NCI-H1105 treated with DMSO at 0.1 percent for 48 hours (cell line): ENCODE measurements around the gene ART4.
A peak's percentile ranks its signal among the peaks of the same experiment; 100 is the strongest.

Experiments
- DNase-seq: peaks from one replicate; lab custom pipeline; 2025; lab: John Stamatoyannopoulos, UW

ART4 gene

DNA sequence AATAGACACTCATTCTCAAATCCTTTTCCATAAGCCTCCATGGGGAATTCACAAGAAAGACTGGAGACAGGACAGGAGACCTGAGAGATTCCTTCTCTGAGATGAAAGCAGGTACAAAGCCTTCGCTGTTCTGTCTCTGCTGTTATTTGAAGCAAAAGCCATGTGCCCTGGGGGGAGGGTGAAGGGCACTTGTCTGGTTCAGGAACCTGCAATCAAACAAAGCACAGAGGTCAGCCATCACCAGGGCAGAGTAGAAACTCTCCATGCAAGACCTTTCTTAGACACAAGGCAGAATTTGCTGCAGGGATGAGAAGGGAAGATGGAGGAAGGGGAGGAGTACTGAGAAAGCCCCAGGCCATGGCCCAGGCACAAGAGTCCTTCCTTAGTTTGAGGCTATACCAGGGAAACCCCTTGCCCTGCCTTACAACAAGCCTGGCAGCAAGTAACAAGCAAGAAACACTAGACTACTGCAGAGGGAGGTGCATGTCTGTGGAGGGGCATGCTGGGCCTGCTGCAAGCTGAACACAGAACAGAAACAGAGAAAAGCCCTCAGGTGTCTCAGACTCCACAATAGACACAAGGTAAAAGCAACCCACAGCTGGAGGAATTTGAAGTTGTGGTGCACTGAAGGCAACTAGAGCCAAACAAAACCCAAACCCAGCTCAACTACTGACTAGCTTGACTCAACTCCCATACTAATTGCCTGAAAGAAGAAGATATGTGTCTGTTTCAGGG, 7.8 kb upstream of the ART4 start:
- DNase-seq: no peak

DNA sequence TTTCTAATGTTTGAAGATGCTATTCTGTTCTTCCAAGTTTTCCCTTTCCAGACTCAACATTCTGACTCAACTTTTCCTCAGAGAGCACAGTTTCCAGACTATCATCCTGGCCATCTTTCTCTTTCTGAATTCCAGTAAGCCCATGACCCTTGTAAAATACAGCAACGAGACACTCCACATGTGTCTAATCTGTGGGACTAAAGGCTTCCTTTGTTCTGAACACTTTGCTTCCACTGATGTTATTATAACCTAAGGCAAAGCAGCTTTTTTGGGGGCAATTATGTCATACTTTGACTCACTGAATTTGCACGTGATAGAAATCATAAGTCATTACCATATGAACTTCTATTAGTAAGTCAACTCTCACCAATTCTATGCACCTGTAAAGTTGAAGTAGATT, 6.3 kb upstream of the ART4 start:
- DNase-seq: no peak

DNA sequence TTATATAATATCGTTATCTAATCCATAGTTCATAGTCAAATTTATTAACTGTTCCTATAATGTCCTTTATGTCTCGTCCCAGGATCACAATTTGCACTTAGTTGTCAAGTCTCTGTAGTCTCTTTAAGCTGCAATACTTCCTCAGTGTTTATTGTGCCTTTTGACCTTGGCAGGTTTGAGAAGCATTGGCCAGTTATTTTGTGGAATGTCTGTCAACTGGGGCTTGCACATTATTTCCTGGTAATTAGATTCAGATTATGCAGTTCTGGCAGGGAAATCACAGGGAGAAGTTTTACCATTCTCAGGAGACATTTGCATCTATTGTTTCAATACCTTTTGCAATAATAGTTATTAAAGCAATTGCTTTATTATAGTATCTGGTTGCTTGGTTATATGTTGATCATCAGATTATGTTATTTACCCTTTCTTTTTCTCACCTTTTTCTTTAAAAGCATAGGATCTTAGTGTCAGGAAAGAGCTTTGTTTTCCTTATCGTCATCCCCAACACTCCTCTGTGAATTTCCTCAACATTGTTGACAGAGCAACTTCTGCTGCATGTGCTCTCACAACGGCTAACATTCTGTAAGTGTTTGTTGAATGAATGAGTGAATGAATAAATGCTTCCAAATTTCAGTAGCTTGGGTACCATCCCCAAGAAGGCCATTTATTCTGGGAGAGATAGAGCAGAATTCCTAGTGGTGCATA, 3.7 kb upstream of the ART4 start:
- DNase-seq: no peak

DNA sequence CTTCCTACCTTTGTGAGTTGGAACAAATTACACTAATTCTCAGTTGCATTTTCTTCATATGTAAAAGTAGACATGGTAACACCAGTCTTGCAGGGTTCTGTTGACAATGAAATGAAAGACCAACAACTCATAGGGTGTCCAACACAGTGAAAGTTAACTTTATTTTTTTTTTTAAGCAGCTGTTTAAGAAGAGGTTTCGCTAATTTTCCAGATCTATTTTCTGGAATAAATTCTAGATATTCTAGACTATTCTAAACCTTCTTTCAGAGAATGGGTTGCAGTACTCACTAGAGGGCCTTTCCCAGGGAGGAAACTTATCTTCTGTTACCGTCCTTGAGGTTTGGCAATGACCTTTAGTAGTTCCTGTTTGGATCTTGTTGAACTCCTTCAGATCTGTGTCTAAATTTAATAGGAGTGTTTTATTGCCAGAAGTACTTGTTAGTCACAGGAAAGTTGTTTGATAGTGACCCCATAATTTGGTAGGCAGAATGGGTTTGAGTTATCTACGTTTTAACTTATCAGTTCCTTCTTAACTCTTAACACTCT, 2.8 kb upstream of the ART4 start:
- no peak for DNase-seq

DNA sequence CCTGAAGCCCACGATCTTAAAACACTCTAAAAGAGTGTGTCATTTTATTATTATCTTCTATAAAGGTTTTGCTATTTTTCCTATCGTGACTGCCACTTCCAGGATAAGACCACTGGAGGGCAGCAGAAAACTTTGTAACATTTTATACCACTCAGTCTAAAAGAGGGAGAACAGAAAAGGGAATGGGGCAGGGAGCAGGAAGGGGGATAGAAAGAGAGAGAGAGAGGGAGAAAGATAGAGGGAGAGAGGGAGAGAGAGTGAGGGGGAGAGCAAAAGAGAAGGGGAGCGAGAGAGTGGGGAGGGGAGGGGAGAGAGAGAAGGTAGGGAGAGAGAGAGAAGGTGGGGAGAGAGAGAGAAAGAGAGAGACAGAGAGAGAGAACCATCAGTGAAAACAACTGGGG, 2.0 kb upstream of the ART4 start:
- DNase-seq: peak; percentile 48

DNA sequence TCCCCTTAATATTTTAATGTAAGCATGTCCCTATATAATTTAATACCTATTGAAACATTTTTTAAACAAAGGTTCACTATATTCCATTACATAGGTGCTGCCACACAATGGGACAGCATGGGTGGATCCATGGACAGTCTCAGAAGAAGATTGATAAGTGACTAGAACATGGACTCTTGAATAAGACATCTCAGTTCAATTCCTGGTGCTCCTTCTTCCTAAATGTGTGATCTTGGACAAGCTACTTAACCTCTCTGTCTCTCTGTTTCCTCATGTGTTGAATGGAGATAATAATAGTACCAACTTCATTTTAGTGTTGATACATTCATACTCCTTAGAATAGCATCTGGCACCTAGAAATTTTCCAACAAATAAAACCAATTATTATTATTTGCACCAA, 1.1 kb upstream of the ART4 start:
- DNase-seq: no peak

DNA sequence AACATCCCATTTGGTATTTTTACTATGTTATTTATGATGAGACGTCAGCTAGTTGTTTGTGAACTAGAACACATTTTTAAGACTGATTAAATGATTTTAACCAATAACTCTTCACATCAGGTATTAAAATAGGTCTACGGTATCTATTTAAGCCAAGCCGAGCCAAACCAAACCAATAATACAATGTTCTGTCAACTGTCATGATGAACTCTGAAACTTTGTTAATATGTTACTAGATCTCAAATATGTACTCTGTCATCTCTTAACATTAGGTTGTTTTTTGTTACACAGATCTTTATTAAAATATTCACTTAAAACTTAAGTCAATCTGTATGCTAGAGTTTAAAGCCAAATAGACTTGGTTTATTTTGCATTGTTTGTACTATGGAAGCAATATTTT, 1.0 kb downstream of the ART4 start:
- DNase-seq: no peak

DNA sequence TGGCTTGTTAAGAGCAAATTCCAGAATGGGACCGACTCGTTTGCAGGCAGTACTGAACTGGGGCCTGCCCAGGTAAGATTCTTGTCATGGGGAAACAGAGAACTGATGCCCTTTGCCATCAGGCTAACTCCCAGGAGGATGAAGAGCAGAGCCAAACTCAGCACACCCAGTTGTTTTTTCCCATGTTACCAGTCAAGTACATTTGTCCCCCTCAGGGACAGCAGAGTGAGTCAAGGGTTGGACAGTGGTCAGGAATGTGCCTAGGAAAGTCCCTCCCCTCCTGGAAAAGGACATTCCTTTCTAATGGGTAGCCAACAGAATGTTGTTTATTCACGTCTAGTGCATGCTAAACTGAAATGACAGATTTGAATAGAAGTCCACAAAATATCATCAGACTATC, 1.6 kb downstream of the ART4 start:
- DNase-seq: no peak

DNA sequence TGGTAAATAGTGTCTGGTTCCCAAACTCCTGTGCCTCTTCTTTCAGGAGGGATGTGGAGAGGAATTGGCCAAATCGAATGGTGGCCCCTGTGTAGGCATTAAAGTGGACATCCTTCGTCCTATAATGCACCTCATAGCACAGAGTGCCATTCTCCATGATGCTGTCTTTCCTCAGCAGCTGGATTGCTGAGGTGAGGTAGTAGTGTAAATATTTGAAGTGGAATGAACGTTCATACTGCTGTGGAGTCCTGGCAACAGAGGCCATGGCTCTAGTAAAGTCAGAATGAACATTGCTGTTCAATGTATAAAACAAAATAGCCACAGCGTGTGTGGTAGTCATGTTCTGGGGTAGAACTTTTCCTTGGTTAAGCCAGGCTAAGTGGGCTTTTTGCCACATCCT, 2.7 kb downstream of the ART4 start:
- DNase-seq: no peak

DNA sequence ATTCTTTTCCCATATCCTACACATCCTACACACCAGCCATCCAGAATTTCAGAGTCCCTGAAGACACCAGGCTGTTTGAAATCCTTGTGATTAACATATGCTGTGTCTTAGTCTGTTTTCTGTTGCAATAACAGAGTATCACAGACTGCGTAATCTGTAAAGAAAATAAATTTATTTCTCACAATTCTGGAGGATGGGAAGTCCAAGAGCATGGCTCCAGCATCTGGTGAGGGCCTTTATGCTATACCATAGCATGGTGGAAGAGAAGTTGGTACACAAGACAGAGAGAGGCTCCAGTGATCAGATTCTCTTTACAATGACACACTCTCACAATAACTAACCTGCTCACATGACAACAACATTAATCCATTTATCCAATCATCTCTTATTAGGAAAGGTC, 4.1 kb downstream of the ART4 start:
- no peak for DNase-seq

DNA sequence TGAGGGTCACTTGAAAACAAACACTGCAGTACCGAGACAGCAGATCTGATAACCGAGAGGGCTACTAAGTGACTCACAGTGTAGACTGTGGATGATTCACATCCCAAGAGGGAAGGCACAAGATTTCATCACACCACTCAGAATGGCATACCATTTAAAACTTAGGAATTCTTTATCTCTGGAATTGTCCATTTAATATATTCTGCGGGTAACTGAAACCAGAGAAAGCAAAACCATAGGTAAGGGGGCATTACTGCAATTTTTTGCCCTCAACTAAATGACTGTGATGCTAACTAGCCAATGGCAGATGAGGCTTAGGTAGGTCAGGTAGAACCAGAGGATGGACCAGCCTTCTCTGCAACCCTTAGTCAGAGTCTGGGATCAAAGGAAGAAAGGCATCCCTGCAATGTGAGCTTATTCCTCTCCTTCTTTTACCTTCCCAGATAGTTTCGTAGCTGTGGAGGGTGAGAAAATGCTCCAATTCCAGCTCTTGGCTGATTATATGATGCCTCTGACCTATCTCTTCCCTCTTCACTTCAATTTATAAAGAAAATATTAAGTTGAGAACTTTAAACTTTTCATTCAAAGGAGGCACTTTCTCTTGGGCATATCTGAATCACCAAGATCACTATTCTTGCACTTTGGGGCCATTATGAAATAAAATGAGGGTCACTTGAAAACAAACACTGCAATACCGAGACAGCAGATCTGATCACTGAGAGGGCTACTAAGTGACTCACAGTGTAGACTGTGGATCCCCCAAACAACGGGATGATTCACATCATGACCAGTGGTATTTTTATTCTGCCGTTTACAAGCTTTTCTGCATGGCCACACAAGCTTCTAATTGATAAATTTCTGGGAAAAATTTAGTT, 6.8 kb downstream of the ART4 start:
- no peak for DNase-seq

DNA sequence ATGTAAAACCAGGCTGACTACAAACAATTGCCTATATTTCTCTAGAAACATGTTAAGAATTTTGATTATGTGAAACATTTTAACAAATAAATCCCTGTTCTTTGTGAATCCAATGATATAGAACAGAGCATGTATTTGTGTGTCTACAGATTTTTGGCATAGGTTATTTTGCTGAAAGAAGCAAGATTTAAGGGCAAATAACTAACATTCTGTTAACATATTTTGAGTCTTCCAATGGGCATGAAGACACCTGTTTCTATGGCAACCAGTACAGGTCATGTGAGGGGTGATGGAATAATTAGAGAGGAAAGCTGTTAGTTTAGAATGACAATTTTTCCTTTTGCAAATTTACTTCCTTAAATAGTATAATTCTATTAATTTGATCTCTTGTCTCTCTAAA, 8.8 kb downstream of the ART4 start:
- no peak for DNase-seq

DNA sequence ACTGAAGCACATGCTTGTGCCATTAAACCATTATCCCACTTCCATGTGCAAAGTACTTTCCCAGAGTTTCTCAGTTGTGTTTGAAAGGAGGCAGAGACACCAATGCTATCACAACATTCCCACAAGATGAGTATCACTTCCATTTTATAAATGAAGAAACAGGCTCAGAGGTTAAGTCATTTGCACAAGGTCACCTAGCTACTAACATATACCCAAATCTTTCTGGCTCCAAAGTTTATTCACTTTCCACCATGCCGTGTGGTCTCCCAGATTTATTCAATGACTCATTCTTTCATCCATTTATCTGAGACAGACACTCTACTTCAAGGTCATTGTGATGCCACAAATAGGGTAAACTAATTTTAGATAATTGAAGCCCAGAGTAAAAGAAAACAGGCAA, 9.4 kb downstream of the ART4 start:
- DNase-seq: no peak

DNA sequence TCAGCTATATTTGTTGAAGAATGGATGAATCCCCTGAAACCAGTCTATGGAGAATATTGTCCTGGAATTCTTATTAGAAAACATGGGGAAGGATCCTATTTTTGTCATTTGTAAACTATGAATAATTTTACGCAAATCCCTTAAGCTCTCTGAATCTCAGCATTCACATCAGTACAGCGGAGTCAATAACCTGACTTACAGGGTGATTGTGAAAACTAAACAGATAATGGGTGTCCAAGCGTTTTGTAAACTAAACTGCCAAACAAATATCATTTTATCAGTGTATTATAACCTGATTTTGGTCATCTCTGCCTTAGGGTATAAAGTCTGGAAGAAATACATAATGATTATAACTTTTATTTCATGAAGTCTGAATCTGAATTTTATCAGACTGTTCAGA, 10.0 kb downstream of the ART4 start:
- DNase-seq: no peak

DNA sequence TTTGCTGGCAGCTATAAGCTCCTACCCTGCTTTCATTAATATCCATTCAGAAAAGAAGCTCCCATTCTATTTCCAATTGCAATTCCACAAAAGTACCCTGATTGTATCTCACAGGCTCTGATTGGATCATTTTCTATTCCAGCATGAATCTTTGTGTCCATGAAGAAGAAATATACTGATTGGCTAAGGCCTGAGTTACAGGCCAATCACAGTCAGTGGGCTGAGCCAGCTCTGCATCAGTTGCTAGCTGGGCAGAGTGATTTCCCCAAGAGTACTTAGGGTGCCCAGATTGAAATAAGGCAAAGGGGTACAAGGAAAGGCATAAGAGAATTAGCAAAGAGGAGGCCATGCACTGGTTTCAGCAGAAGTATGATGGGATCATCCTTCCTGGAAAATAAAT, 14.4 kb downstream of the ART4 start:
- DNase-seq: no peak

DNA sequence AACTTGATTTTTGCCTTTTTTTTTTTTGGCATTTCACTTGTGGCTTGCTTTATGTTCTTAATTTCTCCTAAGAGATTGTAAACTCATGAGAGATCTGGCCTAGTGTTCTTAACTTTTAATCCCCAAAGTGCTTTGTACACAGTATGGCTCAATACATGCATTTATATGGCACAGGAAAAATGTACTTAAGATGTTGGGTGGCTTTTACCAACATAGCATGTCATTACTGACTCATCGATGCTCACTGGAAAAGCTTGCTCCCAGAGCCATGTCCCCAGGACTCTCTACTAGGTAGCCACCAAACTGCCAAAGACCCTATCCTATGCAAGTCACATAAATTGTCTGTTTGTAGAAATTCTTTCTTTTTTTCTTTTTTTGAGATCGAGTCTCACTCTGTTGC, 16.3 kb downstream of the ART4 start:
- DNase-seq: no peak

DNA sequence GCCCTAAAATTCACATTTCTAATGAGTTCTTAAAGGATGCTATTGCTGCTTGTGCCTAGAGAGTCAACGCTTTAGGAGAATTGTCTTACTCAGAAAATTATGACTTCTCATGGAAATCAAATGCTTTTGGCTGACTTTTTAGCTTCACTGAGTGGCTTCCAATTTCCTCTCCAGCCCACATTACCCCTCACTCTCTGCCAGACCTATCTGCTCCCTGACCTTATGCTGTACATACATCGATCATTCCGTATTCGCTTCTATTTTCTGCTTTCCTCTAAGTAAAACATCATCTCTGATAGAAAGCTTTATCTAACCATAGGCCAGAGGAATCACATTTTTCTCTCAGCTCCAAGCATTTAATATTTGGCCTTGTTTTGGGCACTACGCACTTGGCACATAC, 16.8 kb downstream of the ART4 start:
- no peak for DNase-seq

DNA sequence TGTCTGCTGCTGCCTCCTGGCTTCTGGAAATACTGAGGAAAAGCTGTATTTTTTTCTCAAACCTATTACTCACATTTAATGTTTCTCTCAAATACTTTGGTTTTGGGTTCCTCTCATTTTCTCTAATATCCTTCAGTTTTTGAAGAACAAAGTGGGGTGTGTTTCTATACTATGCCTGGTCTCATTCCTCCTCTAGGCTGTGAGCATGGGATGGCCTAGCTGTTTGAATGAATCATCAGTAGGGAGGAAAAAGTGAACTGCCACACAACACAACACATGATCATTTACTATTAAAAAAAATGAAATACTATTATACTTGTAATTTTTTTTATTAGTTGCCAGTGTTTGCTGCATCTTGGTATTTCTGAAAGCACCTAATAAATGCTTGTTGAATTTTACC, 18.1 kb downstream of the ART4 start:
- DNase-seq: no peak

DNA sequence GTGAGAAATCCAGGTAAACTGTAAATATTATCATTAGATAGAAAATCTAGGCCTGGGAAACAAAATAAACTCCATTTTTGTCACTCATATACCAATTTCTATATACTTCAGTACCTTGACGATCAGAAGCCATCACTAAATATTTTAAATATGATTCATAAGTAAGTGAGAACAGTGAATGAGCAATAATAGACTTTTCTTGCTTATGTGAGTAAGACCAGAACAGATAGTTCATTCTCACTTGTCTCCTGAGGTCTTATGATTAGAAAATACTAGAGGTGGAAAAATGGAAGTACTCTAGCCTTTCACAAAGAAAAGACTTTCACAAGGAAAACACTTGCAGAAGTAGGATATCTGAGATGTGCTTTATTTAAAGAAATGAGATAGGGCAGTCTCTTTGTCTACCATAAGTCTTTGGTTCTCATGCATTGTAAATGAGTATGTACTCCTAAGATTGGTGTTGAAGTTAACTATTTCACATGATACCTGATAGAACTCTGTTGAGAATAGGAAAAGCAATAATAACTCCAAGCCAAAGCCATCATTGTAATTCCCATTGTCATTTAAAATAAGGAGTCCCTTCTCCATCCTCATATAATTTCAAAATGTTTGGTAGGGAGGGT, 19.2 kb downstream of the ART4 start:
- DNase-seq: no peak

DNA sequence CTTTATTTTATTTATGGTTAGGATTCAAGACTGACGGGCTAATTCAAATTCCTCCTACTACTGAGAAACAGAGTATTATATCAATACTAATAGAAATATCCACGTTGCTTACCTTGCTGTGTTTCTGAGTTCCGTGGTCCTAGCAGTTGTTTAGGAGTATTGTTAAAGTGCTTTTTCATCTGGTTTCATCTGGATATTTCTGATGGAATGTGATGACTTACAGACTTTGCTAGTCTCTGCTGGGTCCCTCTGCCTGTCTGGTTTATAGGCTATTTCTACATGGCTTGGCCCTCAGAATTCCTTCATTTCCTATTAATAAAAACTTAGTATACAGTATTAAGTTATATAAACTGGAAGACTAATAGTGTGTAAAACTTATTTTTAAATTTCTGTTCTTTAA, 29.3 kb downstream of the ART4 start, which contains the start of gene SMCO3:
TSS of gene SMCO3 (minus strand) at position 169 of the 400 bp plus-strand sequence. CDS start 7,502 bp downstream, outside the sequence.
- DNase-seq: no peak

DNA sequence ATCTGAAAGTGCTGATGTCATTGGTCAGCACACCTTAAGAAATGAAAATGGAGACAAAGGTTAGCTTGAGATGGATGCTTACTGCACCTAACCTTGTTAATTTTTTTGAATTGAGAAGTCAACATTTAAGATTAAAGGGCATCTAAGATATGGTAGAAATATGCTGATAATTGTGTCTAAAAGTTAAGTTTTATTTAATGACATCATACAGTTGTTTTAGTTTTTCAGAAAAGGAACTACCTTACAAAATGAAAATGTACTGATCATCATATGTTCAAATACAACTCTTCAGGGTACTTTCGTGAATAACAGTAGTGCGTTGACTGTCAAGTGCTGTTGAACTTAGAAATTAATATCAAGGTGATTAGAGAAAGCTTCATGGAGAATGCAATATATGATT, 31.8 kb downstream of the ART4 start:
- no peak for DNase-seq

DNA sequence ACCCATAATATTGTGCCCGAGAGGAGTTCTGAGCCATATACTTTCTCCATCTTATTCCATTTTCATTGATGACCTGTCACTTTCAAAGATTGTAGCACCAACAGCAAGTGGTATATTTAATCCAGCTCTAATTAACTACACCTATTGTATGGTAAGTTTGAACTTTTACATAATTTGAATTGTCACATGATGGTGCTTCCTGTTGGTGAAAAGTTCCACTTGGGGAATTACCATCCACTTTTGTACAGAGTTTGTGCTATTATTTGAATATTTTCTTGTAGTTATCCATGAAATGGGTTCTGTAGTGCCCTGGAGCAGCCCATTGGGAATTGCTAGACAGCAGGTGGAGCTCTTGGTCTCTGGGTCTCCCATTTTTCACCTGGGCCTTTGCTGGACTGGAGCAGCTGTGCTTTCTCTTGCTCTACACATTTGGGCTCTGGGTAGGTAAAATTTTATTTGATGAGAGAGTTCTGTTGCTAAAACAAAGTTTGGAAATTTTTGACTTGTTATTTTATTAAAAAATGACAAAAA, 32.3 kb downstream of the ART4 start:
- peak; percentile 23 for DNase-seq
